GM18867 (cell line): ENCODE measurements around the gene RECQL5.

Experiments
- ATAC-seq: cut with Tn5 transposase; IDR thresholded peaks from one replicate; pipeline ENCODE4 v1.9.1; 2021; ENCODE audit warnings: mild to moderate bottlenecking, moderate library complexity; ENCODE audit not compliant: unreplicated experiment

The RECQL5 gene

DNA sequence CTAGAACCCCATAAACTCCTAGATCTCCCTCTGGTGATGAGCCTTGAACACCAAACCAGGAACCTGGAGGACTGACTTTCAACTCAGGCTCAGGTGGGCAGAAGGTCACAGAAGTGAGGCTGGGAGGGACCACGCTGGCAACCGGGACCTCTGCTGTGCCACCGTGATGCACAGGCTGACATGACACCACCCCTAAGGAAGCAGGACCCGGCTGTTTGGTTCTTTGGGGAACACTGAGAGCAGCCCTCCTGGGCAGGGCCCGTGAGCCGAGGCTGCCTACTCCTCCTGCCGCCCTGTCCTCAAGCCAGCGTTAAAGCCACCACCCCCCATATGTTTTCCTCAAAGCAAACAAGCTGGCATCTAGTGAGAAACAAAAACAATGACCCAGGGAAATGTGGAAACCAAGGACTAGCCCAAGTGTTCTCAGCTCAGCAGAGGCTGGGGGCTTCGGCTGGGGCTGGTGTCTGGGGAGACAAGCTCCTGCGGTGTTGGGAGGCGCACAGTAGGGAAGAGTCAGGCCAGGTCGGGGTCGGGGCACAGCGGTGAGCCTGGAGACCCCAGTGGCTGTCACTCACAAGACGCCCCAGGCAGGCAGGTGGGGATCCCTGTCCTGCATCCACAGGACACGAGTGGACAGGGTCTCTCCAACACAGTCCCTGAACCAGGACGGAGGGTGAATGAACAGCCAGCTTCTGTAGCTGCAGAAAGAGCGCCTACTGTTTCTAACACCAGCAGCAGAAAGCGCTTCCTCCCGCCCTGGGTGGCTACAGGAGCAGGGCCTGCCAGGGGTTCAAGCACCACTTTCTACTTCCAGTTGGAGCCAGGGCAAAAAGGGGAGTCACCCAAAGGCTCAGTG lies 32.0 kb downstream of the RECQL5 start:
- ATAC-seq: no peak

DNA sequence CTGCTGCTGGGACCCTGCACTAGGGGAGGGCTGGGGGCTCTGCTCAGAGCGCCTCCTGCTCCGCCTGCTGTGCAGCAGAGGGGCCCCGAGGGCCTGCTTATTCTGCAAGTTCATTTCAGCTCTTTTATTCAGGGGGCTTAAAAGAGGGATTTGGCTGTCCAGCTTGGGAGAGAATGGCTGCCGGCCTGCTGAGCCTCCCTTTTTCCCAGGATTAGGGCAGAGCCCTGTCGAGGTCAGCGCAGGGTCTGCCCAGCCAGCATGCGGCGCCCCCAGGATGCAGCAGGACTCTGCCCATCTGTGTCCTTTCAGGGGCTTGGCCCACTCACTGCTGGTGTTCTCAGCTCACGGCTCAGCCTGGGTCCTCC lies 32.6 kb downstream of the RECQL5 start:
- no peak for ATAC-seq

DNA sequence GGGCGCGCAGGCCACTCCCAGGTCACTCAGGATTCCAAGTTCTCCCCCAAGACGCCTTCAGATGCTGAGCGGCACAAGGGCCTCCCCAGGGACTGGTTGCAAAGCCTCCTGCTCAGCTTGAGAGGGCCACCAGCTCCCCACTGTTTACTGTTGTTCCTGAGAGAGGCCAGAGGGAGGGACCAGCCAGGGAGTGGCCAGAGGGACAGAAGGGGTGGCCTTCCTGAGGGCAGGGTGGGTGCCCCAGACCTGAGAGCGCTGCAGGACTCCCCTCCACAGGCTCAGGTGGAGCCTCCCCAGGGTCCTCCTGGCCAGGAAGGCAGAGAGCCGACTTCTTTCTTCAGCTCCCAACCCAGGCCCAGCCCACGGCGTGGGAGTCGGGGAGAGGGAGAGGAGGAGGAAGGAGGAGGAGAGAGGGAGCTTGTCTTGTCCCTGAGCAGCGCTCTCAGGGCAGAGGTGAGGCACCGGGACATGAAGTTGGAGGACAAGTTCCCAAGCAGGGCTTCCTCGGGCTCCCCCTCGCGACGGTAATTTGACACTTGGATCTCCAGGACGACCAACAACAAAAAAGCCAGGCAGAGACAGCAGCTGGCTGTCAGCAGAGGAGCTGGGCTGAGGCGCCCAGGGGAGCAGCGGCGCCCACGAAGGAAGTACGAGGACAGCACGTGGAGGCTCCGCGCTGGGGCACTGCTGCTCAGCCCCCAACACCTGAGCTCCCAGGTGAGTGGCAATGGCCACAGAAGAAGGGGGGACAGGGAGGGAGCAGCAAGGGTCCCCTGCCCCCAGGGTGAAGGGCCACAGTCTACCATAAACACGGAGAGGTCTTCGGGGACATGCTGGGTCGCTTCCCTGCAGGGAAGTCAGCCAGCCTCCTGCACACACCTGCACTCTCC lies 33.2 kb downstream of the RECQL5 start:
- ATAC-seq: no peak

DNA sequence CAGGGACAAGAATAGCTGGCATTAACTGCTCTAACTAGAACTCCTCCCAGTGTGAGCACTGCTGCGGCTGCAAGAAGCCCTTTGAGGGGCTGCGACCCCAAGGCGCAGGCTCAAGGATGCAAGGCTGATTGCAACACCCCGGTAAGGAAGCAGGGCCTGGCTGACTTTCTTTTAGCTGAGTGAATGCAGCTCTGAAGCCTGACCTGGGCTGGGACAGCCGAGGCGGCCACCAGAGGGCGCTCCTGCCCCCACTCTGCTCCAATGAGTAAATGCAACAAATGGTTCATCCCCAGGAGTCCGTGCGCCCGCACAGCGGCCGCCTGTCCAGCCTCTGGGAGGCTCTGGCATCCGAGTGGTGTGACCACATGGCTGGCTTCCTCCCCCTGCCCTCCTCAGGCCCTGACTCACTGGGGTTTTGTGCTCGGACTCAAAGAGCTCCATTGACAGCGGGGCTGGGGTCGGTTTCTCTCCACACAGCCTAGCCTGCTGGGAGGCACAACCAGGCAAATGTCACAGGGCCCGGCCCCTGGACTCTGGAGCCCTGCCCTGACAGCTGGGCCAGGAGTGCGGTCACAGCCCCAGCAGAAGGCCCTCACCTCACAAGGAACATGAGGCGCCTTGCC lies 34.0 kb downstream of the RECQL5 start, which contains the start of gene SMIM5:
SMIM5 (plus strand) TSS at position 572 of the 623 bp plus-strand sequence. CDS start 6,768 bp downstream, outside the sequence.
- no peak for ATAC-seq

DNA sequence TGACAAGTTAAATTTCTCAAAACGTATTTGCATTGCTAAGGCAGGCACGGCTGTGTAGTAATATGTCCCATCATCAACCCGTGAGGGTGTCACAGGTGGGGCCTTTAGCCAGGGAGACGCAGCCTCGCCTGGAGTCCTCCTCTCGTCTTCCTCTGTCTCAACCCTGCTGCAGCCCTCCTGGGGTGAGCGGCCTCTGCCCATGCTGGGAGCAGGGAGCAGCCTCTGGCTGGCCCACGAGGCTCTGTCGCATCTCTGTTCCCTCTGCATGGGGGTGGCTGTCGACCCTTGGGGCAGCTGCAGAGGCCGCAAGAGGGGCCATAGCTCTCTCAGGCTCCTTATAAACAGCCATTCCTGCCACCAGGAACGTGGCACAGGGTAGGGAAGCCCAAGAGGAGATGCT lies 34.5 kb downstream of the RECQL5 start:
- ATAC-seq: no peak

DNA sequence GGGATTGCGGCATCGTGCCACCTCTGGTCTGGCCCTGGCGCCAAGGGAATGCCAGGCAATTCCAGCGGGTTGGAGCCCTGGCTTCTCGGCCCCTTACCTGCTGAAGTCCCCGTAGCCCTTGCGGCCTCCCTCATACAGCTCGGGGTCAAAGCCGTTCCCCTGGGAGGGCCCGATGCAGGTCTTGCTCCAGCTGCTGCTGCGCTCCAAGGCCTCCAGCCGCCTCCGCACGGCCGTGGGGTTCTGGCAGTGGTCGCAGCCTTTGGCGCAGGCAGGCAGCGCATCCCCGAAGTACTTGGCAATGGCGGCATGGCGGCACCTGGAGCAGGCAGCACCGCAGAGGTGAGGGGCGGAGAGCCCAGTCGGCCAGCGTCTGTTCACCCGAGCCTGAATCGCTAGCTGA lies 35.6 kb downstream of the RECQL5 start:
- no peak for ATAC-seq

DNA sequence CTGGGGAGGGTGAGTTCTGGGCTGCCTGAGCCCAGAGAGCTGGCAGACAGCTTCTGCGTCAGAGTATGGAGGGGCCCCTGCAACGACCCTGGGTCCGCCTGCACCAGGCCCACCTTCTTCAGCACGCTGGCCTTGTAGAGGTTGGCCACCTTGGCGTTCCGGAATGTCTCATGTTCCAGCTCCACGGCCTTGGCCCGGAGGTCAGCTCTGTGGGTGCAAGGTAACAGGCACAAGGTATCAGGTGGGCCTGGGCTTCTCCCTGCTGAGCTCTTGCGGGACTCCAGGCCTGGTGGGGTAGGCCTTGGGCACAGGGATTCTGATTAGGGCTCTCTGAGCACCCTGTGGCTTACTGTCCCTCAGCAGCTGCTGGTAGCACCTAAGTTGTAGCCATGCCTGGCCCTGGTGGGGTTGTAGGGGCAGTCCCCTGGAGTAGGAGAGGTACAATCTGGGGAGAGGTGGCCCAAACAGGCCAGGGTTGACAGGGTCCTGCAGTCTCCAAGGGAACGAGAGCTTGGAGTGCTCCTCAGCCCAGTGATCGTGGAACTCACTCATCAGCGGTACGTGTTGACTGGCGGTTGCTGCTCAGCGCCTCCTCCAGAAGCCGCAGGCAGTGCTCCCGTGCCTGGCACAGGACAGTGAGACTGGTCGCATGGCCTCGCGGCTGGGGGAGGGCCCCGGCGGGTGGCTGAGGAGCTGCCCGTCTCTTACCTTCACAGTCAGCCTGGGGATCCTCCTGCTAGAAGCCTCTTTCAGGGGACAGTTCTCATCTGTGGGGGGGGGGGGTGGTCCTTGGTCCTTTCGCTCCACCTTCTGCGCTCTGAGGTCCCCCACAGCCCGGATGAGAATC lies 36.7 kb downstream of the RECQL5 start:
- no peak for ATAC-seq

DNA sequence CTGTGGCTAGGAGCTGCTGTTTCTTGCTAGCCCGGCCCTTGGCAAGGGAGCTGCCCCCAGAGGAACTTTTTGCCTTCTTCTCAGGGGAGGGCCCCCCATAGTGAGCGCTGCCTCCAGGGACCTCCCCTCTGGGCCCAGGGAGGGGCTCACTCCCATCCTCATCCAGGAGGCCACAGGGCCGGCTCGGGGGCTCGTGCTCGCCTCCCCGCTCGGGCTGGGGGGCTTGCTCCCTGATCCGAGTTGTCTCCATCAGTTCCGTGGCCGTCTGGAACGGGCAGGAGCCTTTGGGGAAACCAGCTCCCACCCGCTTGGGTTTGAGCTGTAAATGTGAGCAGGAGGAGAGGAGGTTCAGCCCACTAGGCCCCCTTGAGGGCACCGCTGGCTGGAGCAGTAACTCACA lies 37.8 kb downstream of the RECQL5 start:
- ATAC-seq: no peak

DNA sequence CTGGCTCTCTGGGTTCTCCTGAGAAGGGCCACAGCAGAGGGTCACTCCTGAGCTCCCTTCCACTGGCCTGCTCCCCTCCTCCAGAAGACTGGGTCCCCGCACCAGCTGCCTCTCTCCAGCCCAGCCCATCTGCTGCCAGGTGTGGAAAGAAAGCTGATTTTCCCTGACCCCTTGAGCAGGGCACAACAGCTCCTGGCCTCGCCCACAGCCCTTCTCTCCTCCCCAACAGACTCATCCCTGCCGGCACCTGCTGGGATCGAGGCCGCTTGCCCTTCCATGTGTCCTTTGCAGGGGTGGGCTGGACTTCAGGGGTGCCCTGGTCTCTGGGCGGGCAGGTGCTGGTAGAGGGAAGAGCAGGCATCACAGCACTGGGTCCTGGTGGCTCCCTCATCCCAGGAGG lies 38.5 kb downstream of the RECQL5 start:
- no peak for ATAC-seq

DNA sequence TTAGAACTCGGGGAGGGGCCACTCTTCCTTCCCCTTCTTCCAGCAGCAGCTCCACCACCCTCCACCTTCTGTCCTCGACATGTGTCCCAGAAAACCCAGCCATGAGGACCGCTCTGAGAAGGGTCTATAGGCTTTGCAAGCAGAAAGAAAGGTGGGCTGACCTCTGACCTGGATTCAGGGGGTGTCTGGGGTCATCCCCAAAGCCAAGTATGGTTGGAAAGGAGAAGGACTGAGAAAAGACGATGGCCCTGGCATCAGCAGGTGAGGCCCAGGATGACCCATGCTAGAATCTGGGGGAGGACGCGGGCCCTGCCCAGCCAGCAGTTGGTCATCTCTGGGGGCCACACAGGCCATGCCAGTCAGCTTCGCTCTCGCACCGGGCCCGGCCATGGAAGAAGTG lies 39.9 kb downstream of the RECQL5 start:
- ATAC-seq: no peak

DNA sequence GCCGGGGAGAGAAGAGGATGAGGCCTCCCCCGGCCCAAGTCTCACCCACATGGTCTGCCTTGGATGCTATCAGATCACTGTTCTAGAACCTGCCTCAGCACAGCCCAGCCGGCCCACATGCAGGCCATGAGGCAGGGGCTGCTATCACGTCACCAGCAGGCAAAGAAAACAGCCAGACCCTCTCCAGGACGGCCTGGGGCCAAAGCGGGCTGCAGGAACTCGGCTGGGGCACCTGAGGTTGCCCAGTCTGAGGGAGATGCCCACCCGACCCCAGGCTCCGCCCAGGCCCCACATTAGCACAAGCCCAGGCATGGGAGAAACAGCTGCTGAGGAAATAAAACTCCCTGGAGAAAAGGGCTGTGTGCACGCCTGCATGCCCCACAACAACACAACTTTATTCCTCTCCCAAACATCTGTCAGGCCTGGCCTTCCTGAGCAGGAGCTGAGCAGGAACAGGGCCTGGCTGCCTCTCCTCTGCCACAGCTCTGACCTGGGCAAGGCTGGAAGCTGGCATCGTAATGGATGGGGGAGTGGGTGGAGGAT lies 40.4 kb downstream of the RECQL5 start:
- ATAC-seq: no peak

DNA sequence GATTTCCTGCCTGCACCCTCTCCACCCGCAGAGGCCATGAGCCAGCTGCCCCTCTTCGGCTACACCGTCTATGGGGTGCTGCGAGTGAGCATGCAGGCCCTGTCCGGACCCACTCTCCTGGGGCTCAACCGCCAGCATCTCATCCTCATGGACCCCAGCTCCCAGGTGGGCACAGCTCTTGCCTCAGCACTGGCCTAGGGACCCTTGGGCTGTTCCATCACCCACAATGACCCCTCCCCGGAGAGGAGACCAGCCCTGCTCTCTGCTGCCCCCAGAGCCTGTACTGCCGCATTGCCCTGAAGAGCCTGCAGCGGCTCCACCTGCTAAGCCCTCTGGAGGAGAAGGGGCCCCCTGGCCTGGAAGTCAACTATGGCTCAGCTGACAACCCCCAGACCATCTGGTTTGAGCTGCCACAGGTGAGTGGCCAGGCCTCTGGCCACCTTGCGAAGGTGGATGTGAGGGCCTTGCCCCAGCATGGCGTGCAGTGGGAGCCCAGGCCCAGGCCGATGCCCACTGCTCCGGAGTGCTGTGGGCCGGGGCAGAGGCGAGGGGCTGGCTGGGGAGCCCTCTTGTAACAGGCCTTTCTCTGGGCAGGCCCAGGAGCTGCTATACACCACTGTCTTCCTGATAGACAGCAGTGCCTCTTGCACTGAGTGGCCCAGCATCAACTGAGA lies 41.0 kb downstream of the RECQL5 start:
- ATAC-seq: no peak

DNA sequence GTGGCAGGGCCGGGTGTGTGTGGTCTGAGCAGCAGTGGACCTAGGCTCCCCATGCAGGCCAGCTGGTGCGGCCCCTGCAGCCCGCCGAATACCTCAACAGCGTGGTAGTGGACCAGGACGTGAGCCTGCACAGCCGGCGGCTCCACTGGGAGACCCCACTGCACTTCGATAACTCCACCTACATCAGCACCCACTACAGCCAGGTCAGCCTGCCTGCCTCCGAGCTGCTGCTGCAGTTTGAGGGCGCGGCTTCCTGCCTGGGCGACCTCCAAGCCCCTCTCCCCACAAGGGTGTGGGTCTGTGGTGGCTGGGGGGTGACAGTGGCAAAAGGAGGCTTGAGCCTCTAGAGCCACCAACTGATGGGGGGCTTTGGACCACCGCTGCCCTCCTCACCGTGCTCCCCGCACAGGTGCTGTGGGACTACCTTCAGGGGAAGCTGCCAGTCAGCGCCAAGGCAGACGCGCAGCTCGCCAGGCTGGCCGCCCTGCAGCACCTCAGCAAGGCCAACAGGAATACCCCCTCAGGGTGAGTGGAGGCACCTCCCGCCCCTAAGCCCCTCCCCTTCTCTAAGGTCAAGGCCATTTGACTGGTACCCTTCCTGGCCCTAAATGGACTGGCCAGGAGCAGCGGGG lies 42.1 kb downstream of the RECQL5 start:
- ATAC-seq: no peak

DNA sequence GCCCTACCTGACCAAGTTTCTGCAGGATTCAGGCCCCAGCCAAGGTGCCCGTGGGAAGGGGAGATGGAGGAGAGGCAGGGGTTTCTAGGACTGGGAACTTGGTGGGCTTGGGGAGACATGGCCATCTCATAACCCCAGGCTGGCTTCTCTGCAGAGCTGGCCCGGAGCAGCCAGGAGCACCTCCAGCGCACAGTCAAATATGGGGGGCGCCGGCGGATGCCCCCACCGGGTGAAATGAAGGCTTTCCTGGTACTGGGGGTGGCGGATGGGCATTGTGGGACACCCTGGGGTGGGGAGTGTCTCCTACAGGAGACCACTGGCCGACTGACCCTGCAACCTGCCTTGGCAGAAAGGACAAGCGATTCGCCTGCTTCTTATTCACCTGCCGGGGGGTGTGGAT lies 42.9 kb downstream of the RECQL5 start:
- no peak for ATAC-seq

DNA sequence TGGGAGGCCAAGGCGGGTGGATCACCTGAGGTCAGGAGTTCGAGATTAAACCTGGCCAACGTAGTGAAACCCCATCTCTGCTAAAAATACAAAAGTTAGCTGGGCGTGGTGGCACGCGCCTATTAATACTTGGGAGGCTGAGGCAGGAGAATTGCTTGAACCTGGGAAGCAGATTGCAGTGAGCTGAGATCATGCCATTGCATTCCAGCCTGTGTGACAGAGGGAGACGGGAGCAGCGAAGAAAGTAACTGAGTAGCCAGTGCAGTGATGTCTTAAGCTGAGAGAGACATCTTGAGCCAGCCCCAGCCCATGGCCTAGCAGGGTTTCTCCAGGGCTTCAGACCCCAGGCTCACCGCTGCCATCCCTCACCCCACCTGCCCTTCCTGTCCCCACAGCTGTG lies 43.6 kb downstream of the RECQL5 start:
- no peak for ATAC-seq

DNA sequence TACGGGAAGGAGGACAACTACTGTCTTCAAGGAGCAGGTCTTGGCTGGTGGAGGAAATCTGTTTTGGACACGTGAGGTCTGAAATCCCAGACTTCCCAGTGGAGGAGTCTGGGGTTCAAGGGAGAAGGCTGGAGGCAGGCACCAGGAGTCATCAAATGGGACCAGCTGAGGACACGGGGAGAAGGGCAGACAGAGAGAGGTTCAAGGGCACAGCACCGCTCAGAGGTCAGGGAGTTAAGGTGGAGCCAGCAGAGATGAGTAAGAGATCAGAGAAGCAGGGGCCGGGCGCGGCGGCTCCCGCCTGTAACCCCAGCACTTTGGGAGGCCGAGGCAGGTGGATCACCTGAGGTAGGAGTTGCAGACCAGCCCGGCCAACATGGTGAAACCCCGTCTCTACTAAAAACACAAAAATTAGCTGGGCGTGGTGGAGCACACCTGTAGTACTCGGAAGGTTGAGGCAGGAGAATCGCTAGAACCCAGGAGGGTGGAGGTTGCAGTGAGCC lies 44.1 kb downstream of the RECQL5 start:
- ATAC-seq: no peak

DNA sequence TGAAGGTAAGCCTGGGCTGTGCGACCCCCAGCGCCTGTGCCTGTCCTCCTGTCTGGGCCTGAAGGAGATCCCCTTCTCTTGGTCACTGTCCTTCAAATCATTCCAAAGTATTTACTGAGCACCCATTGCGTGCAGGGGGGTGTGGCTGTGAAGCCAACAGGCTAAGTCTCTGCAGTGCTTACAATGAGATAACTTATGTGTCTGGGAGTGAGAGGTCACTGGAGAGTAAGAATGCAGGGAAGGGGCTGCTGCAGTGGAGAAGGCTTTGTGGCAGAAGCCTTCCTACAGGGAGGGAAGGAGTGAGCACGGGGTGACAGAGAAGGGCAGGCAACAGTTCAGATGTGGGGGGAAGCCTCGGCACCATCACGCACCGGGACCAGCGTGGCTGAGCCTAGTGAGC lies 44.9 kb downstream of the RECQL5 start:
- ATAC-seq: no peak

DNA sequence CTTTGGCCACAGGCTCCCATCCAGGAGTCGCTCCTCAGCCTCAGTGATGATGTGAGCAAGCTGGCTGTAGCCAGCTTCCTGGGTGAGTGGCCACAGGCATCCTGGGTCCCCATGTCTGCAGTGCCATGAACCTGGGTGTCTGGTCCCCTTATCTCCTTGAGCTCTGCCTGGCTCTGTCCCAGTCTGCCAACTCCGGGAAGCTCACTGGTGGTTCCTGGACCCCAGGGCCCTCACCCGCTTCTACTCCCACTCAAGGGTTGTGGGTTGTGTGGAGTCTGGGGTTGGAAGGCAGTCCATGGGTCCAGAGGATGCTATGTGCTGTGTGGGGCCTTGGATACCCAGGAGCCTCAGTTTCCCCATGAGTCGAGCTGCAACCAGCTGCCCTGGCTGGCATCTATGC lies 45.5 kb downstream of the RECQL5 start:
- no peak for ATAC-seq
